HL-60/S4 treated with retinoic acid at 250 ng/mL for 4 days and 3 days (cell line): Measurements from ENCODE around the gene KCNK7.

Experiments used
- in situ Hi-C: fragments of 300-500 bp; cut with MboI; formaldehyde crosslinking; loops from 2 replicates; pipeline ENCODE4 v1.7.0; 2022; ENCODE audit warnings: low sequenced_read_pairs

Gene KCNK7

GRCh38 chr11:65629579-65629978 lies 34.0 kb upstream of the KCNK7 start:
- in situ Hi-C loops = no loop called here

GRCh38 chr11:65627202-65627601 lies 31.6 kb upstream of the KCNK7 start:
- in situ Hi-C loops = no loop called here

GRCh38 chr11:65625628-65626342 lies 30.2 kb upstream of the KCNK7 start:
- in situ Hi-C loops = no loop called here

- in situ Hi-C loops = no loop called here
Observed at GRCh38 chr11:65624931-65625627, 29.5 kb upstream of the KCNK7 start.

- in situ Hi-C loops = no loop called here
Observed at GRCh38 chr11:65623852-65624616, 28.4 kb upstream of the KCNK7 start.

- in situ Hi-C loops = no loop called here
Observed at GRCh38 chr11:65623177-65623576, 27.6 kb upstream of the KCNK7 start.

GRCh38 chr11:65622011-65622410 lies 26.4 kb upstream of the KCNK7 start:
- in situ Hi-C loops = no loop called here

- in situ Hi-C loops = no loop called here
Observed at GRCh38 chr11:65621460-65621859, 25.9 kb upstream of the KCNK7 start.

- in situ Hi-C loops = no loop called here
Observed at GRCh38 chr11:65620666-65621065, 25.1 kb upstream of the KCNK7 start.

GRCh38 chr11:65619281-65619928 lies 23.8 kb upstream of the KCNK7 start:
- in situ Hi-C loops = no loop called here

GRCh38 chr11:65618763-65619162 lies 23.2 kb upstream of the KCNK7 start:
- in situ Hi-C loops = no loop called here

- in situ Hi-C loops = no loop called here
Observed at GRCh38 chr11:65617990-65618751, 22.6 kb upstream of the KCNK7 start.

GRCh38 chr11:65617136-65617850 lies 21.7 kb upstream of the KCNK7 start:
- in situ Hi-C loops = no loop called here

- in situ Hi-C loops = no loop called here
Observed at GRCh38 chr11:65616575-65617001, 21.0 kb upstream of the KCNK7 start.

GRCh38 chr11:65615950-65616574 lies 20.5 kb upstream of the KCNK7 start:
- in situ Hi-C loops = no loop called here

GRCh38 chr11:65615229-65615949 lies 19.8 kb upstream of the KCNK7 start, which contains the start of gene PCNX3:
Gene PCNX3 (plus strand): TSS chr11:65615776. CDS start chr11:65616312, 536 bp downstream.
- in situ Hi-C loops = no loop called here

- in situ Hi-C loops = no loop called here
Observed at GRCh38 chr11:65613091-65613928, 17.7 kb upstream of the KCNK7 start.

- in situ Hi-C loops = no loop called here
Observed at GRCh38 chr11:65612691-65613090, 17.1 kb upstream of the KCNK7 start.
